SIG-M5 treated with dmso at 0.1 percent for 504 hours (cell line): ENCODE data around the gene TROAP.
"Not testable (repeated sequence)": the region's sequence is repeated elsewhere in the genome, so short reads cannot be mapped to it uniquely, and the experiment has no call there.

Experiments
- DNase-seq: peaks from one replicate; lab custom pipeline; 2025; ENCODE audit not compliant: unreplicated experiment; lab: John Stamatoyannopoulos, UW

TROAP gene, protein sequence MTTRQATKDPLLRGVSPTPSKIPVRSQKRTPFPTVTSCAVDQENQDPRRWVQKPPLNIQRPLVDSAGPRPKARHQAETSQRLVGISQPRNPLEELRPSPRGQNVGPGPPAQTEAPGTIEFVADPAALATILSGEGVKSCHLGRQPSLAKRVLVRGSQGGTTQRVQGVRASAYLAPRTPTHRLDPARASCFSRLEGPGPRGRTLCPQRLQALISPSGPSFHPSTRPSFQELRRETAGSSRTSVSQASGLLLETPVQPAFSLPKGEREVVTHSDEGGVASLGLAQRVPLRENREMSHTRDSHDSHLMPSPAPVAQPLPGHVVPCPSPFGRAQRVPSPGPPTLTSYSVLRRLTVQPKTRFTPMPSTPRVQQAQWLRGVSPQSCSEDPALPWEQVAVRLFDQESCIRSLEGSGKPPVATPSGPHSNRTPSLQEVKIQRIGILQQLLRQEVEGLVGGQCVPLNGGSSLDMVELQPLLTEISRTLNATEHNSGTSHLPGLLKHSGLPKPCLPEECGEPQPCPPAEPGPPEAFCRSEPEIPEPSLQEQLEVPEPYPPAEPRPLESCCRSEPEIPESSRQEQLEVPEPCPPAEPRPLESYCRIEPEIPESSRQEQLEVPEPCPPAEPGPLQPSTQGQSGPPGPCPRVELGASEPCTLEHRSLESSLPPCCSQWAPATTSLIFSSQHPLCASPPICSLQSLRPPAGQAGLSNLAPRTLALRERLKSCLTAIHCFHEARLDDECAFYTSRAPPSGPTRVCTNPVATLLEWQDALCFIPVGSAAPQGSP

DNA sequence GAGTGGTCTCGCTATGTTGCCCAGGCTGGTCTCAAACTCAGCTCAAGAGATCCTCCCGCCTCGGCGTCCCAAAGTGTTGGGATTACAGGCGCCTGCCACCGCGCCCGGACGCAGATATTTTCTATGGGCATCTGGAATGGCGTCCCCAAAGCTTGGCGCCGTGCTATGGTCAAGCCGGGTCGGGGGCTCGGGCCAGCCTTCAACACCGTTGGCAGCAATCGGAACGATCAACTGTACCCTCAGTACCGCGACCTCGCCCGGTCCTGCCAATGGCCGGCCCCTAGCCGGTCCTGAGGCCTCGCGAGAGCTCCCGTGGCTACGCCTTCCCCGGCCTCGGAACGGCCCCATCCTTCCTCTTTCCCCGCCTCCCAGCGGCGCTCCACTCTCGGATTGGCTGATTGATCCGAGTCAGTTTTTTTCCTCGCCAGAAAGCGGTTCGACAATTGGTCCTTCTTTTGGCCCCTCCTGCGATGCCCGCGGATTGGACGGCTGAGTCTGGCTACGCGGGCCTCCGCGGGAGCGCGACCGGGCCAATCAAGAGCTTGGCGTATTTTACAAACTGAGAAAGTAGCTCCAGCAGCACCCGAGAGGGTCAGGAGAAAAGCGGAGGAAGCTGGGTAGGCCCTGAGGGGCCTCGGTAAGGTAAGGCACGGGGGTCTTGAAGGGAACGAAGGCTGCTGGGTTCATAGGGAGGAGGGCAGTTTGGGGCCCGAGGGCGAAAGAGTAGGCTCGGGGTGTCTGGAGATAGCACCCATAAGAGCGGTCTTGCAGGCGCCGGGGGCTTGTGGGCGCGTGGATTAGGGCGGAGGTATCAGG, at the start of gene TROAP:
TROAP (plus strand) TSS at position 548 of the 816 bp plus-strand sequence. CDS start 354 bp downstream, outside the sequence.
- peak; percentile 98 for DNase-seq

DNA sequence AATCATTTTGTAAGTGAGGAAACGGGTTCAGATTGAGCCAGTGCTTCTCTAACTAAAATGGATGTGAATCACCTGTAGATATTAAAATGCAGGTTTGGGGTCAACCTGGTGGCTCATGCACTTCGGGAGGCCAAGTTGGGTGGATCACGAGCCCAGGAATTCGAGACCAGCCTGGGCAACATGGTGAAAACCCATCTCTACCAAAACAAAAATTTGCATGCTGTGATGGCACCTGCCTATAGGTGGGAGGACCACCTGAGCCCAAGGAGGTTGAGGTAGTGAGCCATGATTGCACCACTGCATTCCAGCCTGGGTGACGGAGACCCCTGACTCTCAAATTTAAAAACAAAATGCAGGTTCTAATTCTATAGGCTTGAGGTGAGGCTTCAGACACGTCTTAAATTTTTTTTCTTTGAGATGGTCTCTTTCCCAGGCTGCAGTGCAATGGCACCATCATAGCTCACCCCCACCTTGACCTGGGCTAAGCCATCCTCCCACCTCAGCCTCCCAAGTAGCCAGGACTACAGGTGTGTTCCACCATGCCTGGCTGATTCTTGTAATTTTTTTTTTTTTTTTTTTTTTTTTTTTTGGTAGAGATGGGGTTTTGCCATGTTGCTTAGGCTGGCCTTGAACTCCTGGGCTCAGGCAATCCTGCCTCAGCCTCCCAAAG, 49.2 kb upstream of the TROAP start:
- no peak for DNase-seq

DNA sequence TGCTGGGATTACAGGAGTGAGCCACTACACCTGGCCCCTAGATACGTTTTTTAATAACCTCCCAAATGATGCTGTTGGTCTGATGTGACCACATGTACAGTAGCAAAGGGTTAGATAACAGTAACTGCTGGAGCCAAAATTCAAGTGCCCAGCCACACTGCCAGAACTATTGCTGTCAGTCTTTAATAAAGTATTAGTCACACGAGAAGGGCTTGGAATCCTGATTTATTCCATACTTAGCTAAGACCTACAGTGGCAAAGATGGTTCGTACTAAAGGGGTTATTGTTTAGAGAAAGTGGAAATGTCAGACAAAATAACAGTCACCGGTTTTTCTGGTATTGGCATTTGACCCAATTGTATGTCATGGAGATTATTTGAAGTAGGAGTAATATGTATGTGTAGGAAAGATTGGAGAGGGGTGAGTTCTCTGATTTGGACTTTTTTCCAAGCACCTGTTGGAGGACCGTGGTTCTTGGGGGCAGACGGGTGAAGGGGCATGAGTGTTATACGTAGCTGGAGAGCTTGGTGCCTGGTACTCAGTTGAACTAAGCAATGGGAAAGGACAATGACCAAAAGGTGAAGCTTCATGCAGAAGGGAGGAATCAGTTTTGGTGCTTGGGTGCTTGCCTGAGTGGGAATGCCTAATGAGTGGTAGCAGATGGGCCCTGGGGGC, 48.5 kb upstream of the TROAP start:
- DNase-seq: no peak

DNA sequence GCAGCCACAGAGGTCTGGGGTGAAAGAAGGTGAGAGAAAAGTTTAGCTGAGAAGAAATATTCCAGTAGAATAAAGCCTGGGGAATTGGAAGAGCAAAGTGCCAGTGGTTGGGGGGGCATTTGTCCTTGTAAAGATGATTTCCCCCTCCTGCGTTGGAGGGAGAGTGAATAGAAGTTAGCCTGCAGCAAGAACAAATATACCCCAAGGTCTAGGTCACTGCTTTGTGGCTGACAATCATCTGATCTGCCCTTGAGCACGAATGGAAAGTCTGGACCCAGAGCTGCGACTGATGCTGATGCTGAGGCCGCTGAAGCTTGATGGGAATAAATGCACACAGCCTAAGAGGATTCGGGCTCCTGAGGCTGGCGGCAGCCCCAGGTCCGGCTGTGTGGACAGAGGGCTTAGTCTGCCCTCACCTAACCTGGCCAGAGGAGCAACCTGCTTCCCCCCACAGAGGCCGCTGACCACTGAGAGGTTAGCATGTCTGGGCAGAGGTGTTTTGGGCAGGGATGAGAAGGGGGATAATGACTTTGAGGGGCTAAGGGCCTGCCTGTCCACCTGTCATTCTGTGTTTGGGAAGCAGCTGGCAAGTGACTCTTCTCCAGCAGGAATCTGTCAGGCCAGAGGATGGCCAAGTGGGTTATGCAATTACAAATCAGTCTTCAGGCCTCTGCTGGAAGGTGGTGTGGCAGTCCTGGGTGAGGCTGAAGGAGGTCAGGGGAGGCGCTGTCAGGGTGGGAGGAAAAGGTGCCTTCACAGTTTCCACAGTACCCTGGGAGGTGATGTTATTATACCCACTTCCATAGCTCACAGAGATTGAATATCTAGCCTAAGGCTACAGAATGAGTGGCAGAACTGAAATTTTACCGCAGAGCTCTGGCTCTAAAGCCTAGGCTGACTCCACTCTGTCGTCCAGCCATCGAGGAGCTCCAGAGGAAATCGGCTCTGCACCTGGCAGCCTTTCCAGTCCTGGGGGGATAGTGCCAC, 46.5 kb upstream of the TROAP start:
- DNase-seq: no peak

GRCh38 chr12:49277466-49277865, 45.6 kb upstream of the TROAP start:
- no peak for DNase-seq

- DNase-seq: peak; percentile 67
Measured at GRCh38 chr12:49279706-49280159, 43.3 kb upstream of the TROAP start.

- DNase-seq: not testable (repeated sequence)
Measured at GRCh38 chr12:49280545-49280944, 42.5 kb upstream of the TROAP start.

DNA sequence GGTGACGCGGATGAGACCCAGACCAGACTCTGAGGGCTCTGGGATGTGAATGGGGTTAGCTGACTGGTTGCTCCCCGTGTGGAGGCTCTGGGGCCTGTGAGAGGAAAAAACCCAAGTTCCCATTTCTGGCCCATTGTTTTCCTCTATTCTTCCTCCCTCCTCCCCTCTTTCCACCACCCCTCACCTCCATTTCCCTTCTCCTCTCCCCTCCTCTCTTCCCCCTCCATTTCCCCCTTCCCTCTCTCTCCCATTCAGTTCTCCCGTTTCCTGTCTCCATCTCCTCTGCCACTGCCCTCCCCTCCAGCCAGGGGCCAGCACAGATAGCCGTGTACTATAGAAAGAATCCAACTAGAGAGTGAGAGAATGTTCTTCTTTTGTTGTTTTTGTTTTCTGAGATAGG, 40.8 kb upstream of the TROAP start:
- DNase-seq: no peak

DNA sequence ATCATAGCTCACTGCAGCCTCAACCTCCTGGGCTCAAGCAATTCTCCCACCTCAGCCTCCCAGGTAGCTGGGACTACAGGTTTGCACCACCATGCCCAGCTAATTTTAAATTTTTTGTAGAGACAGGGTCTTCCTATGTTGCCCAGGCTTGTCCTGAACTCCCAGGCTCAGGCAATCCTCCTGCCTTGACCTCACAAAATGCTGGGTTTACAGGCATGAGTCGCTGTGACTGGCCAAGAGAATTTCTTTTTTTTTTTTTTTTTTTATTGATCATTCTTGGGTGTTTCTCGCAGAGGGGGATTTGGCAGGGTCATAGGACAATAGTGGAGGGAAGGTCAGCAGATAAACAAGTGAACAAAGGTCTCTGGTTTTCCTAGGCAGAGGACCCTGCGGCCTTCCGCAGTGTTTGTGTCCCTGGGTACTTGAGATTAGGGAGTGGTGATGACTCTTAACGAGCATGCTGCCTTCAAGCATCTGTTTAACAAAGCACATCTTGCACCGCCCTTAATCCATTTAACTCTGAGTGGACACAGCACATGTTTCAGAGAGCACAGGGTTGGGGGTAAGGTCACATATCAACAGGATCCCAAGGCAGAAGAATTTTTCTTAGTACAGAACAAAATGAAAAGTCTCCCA, 40.2 kb upstream of the TROAP start:
- not testable (repeated sequence) for DNase-seq

- no peak for DNase-seq
Measured at GRCh38 chr12:49283541-49284429, 39.3 kb upstream of the TROAP start.

- no peak for DNase-seq
Measured at GRCh38 chr12:49284672-49285071, 38.4 kb upstream of the TROAP start.

GRCh38 chr12:49287876-49288275, 35.2 kb upstream of the TROAP start:
- no peak for DNase-seq

DNA sequence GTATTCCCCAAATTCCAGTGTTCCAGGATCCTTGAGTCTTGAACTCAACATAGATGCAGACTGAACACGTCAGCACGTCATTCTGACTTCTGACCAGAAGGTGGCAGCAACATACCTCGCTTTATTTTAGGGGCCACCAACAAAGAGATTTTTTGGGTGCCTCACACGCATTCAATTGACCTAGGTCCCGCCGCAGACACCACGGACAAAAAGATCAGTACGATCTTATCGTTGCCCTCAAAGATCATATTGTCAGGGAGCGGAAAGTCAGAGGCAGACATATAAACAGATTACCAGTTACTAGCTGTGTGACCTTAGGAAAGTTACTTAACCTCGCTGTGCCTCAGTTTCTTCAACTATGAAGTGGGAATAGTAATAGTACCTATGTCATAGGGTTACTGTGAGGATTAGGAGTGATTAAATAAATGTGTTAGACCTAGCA, 34.6 kb upstream of the TROAP start:
- DNase-seq: peak; percentile 53

DNA sequence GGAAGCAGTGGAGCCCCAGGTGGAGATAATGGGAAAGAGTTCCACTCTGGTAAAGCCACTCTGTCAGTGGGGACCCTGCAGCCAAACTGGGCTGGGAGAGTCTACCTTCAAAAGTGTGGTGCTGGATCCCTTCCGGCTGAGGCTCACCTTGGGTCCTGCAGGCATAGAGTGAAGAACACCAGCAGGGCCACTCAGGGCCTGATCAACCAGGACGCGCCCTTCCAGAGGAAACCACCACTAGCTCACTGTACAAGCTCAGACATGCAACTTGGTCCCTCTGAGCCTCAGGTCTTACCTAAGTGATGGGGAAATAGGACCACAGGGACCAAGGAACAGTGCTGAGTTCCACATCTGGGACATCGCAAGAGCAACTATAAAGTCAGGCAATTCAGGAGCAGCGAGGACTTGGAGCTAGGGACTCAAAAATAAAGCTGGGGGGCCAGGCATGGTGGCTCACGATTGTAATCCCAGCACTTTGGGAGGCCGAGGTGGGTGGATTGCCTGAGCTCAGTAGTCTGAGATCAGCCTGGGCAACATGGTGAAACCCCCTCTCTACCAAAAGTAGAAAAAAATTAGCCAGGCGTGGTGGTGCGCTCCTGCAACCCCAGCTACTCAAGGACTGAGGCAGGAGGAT, 34.0 kb upstream of the TROAP start:
- no peak for DNase-seq

- DNase-seq: no peak
Measured at GRCh38 chr12:49292729-49293055, 30.4 kb upstream of the TROAP start.

DNA sequence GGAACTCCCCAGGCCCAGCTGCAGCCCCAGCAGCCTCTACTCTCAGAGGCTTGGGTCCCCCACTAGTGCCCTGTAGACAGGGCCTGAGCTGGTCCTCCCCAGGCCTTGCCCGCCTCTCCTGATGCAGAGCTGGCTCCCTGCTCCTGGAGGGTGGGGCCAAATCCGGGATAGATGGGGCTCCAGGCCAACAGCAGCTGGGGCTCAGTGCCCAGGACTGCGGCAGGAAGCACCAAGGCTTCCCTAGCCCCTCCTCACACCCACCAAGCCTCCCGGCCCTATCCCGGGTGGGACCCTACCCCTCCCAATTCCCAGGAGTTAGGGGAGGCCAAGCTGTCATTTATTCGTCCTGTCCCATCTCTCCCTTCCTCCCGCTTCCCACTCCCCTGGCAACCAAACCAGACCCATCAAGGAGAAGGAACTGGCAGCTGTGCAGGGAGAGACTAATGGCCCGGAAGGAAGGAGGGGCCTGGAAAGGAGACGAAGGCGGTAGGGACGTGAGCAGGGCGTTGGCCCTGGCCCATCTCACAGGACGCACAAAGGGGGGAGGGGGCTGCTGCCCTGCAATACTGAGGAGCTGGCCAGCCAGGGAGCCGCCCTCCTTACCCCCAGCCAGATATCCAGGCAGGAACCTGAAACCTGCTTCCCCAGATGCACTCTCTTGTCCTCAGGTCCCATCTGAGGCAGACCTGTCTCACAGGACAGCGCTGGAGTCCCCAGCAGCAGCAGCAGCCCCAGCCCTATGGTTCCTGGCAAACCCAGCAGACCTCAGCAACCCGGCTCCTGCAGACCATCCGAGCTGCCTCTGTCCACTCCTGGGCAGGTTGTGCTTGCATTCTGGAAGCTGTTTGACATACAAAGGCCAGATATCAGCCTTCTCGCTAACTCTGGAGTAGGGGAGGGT, 29.7 kb upstream of the TROAP start:
- DNase-seq: no peak
